BE2C (cell line): ENCODE measurements around the gene SNX27.

ENCODE experiments used
- DNase-seq: peaks from one replicate; pipeline ENCODE4 v3.0.0-alpha.2; 2020
- H3K27me3 ChIP-seq: fragments of 250-450 bp; sonication (Bioruptor Pico); 2 replicates; pipeline ENCODE4 v1.5.1; 2020; ENCODE audit warnings: mild to moderate bottlenecking
- H3K36me3 ChIP-seq: fragments of 250-450 bp; sonication (Bioruptor Pico); 2 replicates; pipeline ENCODE4 v1.5.1; 2020; ENCODE audit warnings: mild to moderate bottlenecking
- H3K4me1 ChIP-seq: fragments of 250-450 bp; sonication (Bioruptor Pico); 2 replicates; pipeline ENCODE4 v1.5.1; 2020
- H3K4me3 ChIP-seq: 2 replicates; pipeline ENCODE4 v1.5.1; 2011; ENCODE audit warnings: low read depth, low read length
- H3K9me3 ChIP-seq: fragments of 250-450 bp; sonication (Bioruptor Pico); 2 replicates; pipeline ENCODE4 v1.5.1; 2020
- TF ChIP-seq, protein P1 (sequence below): IDR thresholded peaks from 2 replicates; pipeline ENCODE4 v1.5.1; 2012; ENCODE audit warnings: mild to moderate bottlenecking, low read depth, low read length

SNX27 gene

DNA sequence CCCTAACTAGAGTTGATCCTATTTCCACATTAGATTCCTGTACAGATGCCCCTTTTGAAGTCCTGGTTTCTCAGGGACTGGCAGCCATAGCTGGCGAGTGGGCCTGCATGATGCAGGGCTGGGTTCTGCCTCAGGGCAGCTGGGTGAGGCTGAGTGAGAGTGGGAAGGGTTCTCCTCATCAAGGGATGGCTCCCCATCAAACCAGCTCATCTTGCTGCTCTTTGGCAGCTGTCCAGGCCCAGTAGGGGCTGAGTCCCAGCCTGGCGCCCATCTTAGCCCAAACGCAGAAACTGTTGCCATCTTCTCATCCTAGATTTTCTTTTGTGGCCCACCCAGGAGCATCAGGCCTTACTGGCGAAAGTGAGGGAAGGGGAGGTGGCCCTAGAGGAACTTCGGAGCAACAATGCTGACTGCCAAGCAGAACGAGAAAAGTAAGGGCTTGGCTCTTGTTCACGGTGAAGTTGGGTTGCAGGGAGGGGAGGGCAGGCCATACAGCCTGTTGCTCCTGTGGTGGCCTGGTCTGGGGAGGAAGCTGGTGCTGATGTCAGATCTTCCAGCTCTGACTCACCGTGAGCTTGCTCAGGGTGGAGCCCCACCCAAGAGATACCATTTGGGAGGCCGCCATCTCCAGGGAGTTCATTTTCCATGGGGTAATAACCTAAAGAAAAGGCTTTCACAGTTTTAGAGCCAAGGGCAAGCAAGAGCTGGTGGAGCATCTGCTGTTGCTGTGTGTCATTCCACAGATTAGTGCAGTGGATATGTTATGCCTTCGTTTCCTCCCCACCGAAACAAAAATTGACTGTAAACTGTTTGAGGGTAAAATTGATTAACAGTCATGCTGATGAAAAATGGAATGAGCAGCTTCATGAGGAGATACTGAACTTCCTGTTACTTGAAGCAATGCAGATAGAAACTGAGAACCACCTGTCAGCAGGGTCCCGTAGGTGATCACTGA, 37.0 kb upstream of the SNX27 start:
- Histone ChIP-seq H3K4me1 (no peaks in the 10 kb centered on the region), H3K36me3 (peaks cover 2% of the 10 kb centered on the region), H3K4me3 (no peak overlapping the region), H3K9me3 (no peaks in the 10 kb centered on the region), H3K27me3 (no peaks in the 10 kb centered on the region; the same call in 1 of the 2 replicates)
- DNase-seq = no peak
- TF ChIP-seq, protein P1, sequence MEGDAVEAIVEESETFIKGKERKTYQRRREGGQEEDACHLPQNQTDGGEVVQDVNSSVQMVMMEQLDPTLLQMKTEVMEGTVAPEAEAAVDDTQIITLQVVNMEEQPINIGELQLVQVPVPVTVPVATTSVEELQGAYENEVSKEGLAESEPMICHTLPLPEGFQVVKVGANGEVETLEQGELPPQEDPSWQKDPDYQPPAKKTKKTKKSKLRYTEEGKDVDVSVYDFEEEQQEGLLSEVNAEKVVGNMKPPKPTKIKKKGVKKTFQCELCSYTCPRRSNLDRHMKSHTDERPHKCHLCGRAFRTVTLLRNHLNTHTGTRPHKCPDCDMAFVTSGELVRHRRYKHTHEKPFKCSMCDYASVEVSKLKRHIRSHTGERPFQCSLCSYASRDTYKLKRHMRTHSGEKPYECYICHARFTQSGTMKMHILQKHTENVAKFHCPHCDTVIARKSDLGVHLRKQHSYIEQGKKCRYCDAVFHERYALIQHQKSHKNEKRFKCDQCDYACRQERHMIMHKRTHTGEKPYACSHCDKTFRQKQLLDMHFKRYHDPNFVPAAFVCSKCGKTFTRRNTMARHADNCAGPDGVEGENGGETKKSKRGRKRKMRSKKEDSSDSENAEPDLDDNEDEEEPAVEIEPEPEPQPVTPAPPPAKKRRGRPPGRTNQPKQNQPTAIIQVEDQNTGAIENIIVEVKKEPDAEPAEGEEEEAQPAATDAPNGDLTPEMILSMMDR = no peak

- no peaks in the 10 kb centered on the region for H3K9me3 ChIP-seq
- H3K27me3 ChIP-seq = no peaks in the 10 kb centered on the region; the same call in 1 of the 2 replicates
- H3K4me1 ChIP-seq = no peaks in the 10 kb centered on the region
- H3K36me3 ChIP-seq = peaks cover 2% of the 10 kb centered on the region
- H3K4me3 ChIP-seq = no peak overlapping the region
- TF ChIP-seq, protein P1 = no peak
- no peak for DNase-seq
These were observed 34.7 kb upstream of the SNX27 start for GRCh38 chr1:151577173-151577572.

DNA sequence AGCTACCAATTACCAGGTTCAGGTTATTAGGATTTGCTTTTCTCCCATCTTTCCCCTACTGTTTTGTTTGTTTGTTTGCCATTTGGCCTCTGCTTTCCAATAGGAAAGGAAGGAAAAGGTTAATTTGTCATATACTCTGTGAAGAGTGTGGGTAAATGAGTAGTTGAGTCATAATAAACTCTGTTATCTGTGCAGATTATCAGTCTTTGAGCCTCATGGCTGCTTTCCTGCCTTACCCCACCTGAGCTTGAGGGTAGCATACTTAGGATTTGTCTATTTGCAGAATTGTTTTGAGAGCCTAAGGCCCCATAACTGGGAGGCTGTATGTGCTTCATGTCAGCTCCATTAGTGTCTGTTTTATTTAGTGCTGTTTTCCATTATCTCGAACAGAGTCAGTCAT, 32.9 kb upstream of the SNX27 start:
- Histone ChIP-seq H3K36me3 (peaks cover 2% of the 10 kb centered on the region), H3K9me3 (no peaks in the 10 kb centered on the region)

GRCh38 chr1:151579436-151580225, 32.2 kb upstream of the SNX27 start:
- no peak for DNase-seq
- no peaks in the 10 kb centered on the region; the same call in 1 of the 2 replicates for H3K27me3 ChIP-seq
- TF ChIP-seq, protein P1 = no peak
- H3K4me3 ChIP-seq = no peak overlapping the region
- H3K4me1 ChIP-seq = peaks cover 9% of the 10 kb centered on the region; the same call in 1 of the 2 replicates
- H3K36me3 ChIP-seq = peaks cover 2% of the 10 kb centered on the region
- no peaks in the 10 kb centered on the region for H3K9me3 ChIP-seq

More for the DNA sequence above, 32.9 kb upstream of the SNX27 start:
- no peak for DNase-seq
- TF ChIP-seq, protein P1 = no peak
- H3K4me3 ChIP-seq = no peak overlapping the region
- no peaks in the 10 kb centered on the region; the same call in 1 of the 2 replicates for H3K27me3 ChIP-seq
- H3K4me1 ChIP-seq = peaks cover 5% of the 10 kb centered on the region; the same call in 1 of the 2 replicates

DNA sequence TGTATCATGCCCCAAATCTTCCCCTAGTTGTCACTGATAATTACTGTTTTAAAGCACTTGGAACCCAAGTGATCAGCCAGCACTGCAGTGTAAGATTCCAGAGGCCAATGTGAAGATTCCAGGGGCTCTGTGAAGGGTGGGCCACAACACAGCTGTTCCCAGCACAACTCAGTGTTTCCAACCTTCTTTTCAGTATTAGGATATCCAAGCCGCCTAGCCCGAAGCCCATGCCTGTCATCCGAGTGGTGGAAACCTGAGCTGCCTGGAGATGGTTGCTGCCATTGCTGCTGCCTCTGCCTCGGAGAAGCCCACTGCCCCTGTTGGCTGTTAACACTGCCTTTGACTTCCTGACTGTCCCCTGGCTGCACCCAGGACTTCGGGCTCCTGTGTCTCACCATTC, 30.4 kb upstream of the SNX27 start:
- Histone ChIP-seq H3K4me1 (peaks cover 9% of the 10 kb centered on the region; the same call in 1 of the 2 replicates), H3K36me3 (no peaks in the 10 kb centered on the region; the same call in none of the 2 replicates), H3K27me3 (no peaks in the 10 kb centered on the region; the same call in 1 of the 2 replicates), H3K9me3 (no peaks in the 10 kb centered on the region), H3K4me3 (no peak overlapping the region)
- TF ChIP-seq, protein P1 = no peak
- DNase-seq = no peak
